Stimulated activated CD8-positive, alpha-beta memory T cell treated with anti-CD3 and anti-CD28 coated beads, Interleukin-15, amount 100 ng/mL, for 4 hours (primary cell): ENCODE results near the gene ADCY3.

ENCODE experiments used
- DNase-seq, 2 donors: peaks; one replicate each; pipeline ENCODE4 v3.0.0-alpha.2; 2020; ENCODE audit warnings: low read depth in 2 of 2

ADCY3 gene

DNA sequence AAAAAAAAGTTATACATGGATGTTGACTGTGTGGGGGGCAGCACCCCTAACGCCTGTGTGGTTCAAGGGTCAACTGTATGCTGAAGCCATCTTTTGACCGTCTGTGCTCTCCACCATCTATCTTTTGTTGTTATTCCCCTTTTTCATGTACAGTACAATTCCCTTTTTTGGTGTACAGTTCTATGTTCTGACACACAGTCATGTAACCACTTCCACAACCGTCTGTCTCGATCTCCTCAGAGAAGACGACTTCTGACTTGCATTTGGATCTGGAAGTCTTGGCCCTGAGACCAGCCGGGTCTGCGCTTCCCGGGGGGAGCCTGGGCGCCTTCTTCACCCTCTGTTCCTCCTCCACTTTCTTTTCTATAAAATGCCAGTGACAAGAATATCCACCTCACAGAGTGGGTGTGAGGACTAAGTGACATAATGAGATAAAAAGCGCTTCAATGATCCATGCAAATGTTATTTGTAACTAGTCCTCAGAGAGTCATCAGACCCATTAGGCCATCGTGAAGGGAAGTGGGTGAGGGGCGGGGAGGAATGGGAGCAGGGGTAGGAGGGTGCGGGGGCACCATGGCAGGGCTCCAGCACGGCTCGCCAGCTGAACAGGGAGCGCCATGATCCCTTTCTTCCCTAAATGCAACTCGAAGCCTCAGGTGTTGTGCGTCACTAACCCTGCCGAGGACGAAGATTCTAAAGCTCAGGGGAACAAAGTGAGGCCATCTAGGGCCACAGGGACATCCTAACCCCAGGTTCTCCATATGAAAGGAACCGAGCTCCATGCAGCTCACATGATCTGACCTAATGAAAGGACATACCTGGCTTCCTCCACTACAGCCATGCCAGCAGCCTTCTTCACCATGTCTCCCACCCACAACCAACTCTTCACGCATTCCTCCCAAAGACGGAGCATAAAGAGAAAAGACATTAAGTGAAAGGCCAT, 16.6 kb downstream of the ADCY3 start:
- no peak for DNase-seq

DNA sequence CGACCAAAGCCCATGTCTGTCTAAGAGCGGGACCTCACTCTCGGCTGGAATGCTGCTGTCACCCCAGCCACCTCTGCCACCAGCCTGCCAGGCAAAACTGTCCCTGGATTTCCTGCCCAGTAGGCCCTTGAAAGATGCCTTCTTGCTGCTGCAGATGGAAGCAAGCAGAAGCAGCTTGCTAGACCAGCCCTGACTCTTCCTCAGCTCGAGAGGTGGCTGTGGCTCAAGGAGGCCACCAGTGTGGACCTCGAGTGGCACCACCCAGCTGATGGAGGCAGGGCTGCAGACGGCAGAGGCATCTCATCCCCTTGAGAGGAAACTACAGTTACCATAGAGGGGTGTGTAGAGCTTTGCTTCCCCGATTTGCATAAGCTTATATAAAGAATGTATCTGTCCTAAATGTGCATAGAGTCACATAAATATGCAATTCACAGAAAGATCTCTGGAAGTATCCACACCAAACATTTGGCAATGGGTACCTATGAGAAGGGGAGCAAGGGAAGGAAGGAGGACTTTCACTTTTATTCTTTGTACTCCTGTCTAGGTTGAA, 20.6 kb downstream of the ADCY3 start:
- no peak for DNase-seq

DNA sequence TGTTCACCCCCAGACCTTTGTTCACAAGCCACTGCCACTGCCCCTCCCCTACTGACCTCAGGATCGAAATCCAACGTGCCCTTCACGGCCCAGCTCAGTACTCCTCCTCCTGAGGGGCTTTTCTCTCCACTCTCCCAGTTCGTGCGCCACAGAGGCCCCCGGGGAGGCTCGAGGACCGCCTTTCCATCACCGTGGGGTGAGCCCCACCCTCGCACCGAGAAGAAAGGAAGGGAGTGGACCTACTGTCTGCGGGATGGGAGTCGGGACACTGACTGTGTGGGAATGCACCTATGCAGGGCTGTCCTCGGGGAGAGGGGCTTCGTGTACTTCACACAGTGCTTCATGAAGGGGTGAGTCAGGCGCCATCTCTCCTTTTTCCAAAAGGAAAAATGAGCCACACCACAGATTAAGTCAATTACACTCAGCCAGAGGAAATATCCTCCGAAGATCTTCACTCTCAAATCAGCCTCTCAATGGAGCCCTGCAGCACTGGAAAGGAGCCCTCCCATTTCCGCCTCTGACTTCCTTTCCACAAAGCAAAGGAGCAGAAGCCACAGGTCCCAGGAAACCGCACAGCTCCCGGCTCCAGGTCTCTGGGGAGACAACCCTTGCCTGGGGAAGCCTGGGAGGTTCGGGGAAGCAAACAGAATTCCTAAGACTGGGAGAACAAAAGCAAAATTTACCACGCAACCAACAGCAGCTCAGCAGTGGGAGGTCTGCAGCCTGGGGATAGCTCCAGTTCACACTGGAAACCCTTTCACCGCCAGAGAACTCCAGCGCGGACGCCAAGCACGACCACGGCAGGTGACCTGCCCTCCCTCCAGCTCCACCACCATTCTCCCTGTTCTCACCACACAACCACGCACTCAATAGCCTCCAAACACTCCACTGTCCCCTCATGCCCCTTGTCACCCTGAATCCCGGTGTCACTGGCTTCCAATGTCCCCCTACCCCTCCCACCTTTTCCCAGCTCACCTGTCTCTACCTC, 21.6 kb downstream of the ADCY3 start:
- DNase-seq: no peak

DNA sequence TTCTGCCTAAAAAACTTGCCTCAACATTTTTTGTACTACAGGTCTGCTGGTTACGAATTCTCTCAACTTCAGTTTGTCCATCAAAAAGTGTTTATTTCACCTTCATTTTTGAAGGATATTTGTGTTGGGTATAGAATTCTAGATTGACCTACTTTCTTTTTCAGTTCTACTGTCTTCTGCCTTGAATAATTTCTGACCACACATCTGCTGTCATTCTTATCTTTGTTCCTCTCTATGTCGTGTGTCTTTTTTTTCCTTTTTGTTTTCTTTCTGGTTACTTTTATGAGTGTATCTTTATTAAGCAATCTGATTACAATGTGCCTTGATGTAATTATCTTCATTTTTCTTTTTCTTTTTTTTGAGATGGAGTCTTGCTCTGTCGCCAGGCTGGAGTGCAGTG, 25.3 kb downstream of the ADCY3 start:
- no peak for DNase-seq

DNA sequence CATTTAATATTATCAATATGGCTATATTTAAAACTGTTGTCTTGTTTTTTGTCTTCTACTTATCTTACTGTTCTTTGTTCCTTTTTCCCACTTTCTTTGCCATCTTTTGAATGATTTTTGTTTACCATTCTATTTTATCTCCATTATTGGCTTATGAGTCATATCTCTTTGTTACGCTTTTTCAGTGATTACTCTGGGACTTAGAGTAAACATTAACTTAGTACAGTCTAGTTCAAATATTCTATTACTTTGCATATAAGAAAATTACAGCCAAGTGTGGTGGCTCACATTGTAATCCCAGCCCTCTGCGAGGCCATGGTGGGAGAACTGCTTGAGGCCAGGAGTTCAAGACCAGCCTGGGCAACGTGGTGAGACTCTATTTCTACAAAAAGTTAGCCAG, 26.1 kb downstream of the ADCY3 start:
- no peak for DNase-seq

DNA sequence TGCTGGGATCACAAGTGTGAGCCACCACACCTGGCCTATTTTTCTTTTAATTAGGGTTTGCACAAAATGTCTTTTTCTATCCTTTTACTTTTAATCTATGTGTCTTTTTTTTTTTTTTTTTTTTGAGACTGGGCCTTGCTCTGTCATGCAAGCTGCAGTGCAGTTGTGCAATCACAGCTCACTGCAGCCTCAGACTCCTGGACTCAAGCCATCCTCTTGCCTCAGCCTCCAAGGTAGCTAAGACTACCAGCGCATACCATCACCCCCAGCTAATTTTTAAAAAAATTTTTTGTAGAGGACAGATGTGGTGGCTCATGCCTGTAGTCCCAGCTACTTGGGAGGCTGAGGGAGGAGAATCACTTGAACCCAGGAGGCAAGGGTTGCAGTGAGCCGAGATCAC, 27.1 kb downstream of the ADCY3 start:
- DNase-seq: no peak

DNA sequence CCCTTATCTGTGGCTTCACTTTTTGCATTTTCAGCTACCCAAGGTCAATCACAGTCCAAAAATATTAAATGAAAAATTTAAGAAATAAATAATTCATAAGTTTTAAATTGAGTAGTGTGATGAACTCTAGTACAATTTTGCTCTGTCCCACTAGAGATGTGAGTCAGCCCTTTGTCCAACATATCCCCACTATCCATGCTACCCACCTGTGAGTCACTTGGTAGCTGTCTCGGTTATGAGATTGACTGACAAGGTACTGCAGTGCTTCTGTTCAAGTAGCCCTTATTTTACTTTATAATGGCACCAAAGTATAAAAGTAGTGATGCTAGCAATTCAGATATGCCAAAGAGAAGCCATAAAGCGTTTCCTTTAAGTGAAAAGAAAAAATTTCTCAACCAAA, 28.8 kb downstream of the ADCY3 start:
- no peak for DNase-seq

DNA sequence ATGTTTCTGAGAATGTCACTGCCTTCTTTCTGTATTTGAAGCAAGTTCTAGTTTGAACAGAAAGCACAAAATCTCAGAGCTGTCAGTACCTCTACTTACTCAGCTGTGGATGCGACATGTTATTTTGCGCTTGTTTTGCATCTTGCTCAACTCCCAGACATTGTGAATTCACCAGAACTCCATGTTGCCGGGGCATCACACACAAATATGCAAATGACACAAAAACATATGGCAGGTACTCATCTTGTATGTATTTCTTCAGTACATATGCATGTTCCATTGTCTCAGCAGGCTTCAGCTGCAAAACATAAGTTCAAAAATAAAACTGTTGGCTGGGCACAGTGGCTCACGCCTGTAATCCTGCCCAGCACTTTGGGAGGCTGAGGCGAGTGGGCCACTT, 30.8 kb downstream of the ADCY3 start:
- DNase-seq: no peak

DNA sequence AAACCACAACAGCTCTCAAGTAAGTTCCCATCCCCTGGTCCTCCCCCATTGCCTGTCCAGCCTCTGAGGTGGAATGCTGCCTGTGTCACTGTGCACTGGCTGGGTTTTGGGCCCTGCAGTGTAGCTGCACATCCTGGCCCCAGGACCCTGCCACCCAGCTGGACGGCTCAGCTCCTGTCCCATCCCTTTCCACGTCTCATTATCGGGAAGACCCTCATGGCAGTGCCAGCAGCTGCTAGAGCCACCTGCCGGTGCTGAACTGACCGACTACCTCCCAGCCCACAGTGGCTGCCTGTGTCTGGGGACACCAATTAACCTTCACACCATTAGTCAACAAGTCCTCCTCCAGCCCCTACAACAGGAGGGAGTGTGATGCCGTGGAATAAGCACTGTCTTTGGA, 31.9 kb downstream of the ADCY3 start:
- no peak for DNase-seq

DNA sequence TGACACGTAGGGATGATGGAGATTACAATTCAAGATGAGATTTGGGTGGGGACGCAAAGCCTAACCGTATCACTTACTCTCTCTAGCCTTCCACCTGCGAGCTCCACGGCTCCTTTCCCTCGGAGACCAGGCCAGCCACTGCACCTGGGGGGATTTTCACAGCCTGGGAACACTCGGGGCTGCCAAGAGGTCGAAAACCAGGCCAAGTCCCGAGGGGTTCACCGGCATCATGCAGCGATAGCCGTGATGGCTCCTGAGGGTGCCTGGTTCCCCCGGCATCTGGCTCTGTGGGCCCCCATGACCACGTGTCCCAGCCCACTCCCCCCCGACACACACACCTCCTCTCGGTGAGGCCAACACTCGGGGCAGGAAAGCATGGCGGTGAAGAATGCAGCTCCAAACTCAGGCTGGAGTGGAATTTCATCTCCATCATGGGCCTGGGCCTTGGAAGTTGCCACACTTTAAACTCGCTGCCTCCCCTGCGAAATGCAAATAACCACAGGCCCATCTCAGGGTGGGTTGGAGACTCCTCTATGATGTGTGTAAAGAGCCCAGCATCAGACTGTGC, 32.6 kb downstream of the ADCY3 start:
- DNase-seq: no peak

DNA sequence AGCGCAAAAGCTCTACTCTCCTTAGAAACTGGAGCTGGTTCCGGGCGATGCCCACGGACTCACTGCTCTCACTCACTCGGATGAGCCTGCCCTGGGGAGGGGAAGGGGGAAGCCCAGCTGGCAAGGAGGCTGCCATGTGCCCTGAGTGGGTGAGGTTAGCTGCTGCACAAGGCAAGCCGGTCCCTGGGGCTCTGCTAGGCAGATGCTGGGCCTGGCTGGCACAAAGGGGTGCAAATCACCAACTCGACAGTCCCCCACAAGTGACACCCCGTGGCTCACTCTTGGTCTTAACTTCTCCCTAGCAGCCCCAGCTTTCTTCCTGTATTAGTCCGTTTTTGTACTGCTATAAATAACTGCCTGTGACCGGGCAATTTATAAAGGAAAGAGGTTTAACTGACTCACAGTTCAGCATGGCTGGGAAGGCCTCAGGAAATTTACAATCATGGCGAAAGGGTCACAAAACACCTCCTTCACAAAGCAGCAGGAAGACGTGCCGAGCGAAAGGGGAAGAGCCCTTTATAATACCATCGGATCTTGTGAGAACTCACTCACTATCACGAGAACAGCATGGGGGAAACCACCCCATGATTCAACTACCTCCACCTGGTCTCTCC, 33.2 kb downstream of the ADCY3 start:
- DNase-seq: no peak

DNA sequence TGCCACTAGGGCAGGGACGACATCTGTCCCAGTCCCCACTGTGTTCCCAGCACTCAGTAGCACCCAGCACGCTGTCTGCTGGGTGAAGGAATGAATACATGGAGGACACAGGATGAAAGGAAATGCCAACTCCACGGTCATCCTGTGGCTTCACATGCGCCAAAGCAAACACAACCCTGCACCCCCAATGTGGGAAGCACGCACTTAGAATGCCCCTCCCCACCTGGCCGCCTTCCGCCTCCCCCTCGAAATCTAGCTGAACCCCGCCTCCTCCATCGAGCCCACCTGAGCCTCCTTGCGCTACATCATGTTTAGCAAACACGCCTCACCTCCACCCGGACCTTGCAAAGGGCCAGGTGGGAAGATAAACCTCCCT, 33.9 kb downstream of the ADCY3 start:
- DNase-seq: no peak

DNA sequence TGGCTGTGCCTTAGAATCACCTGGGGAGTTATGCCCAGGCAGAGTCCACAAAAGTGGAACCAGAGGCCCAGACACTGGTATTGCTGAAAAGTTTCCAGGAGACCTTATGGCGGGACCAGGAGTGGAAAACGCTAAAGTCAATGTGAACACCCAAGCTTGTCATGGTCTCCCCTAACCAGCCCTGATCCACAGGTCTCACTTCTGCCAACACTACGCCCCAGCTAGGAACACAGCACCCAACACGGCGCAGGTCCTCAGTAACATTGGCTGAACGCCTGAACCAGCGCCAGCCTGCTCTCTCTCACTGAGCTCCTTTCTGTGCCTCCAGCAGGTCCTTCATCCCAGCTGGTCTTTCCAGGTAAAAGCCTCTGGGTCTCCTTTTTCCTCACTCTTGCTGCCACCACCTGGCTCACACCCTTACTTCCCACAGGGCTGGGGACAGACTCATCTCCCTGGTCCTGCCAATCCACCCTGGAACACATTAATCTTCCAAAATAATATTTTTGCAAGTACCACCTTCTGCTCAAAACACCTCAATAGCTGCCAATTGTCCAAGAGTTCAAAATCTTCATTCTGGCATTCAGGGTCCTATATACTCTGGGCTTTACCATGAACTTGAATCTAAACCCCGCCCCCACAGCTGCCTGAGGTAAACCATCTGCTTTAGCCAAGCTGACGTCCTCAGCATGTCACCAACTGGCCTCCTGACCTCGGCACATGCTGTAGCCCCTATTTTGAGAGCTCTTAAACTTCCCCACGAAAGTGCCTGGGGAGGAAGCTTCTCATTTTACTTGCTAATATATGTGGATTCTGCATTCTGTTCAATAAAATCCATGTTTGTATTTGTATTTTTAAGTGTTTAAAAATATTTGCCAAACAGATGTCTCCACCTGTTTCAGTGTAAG, 34.6 kb downstream of the ADCY3 start:
- DNase-seq: no peak

DNA sequence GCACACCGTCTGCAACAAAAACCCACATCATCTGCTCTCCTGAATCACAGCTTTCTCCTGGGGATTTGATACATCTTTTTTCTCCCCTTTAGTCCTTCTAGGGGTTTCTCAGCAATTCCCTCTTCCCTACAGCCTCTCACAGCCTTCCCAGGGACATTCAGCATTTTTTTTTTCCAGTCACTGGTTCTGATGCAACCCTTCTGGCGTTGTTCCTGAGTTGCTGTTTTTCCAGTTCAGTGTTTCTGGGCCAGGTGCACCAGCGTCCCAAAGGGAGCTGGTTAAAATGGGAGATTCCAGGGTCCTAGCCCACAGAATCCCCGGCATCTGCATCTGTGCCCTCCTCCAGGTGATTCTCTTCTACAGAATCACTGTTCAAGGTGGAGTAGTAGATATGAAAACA, 36.1 kb downstream of the ADCY3 start:
- no peak for DNase-seq

DNA sequence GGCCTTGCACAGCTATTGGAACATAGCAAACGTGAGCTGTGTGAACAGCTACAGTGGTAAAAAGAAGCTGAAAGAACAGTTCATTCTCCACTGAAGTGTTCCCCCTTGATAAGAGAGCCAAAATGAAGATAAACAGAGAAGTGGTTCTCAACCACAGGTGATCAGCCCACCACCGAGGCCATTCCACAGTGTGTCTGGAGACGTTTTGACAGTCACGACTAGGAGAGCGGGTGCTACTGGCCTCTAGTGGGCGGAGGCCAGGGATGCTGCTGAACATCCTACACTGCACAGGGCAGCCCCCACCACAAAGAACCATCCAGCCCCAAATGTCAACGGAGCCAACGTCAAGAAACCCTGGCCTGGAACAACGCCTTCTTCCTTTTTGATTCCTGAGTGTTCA, 38.4 kb downstream of the ADCY3 start:
- DNase-seq: no peak

DNA sequence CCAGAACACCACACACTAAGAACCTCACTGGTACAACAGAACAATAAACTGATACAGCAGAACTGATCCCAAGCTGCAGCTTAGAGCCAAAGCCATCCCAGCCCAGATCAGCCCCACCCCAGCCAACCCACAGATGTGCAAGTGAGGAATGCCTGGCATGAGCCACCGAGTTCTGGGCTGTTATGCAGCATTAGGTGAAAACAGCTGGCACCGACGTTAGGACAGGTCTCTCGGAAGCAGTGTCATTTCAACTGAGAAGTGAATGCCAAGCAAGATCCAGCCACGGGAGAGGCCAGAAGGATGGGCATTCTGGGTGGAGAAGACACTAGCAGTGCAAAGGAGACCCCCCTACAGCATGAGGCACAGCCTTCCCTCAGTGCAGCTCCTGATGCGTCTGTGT, 38.9 kb downstream of the ADCY3 start:
- DNase-seq: no peak

DNA sequence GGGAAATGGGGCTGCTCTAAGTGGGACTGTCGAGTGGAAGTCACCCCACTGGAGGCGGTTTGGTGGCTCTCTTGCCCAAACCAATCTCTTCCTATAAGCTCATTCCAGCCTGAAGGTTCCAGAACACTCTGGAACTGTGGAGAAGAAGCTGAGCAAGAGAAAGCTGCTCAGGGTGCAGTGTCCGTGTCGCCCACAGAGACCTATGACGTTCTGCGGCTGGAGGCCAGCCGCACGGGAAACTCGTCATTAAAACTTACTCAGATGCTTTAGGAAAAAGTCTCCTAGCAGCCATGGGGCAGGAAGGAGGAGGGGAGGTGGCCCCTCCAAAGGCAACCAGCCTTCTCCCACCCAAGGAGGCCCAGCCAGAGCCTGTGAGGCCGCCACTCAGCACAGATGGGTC, 41.7 kb downstream of the ADCY3 start:
- no peak for DNase-seq

DNA sequence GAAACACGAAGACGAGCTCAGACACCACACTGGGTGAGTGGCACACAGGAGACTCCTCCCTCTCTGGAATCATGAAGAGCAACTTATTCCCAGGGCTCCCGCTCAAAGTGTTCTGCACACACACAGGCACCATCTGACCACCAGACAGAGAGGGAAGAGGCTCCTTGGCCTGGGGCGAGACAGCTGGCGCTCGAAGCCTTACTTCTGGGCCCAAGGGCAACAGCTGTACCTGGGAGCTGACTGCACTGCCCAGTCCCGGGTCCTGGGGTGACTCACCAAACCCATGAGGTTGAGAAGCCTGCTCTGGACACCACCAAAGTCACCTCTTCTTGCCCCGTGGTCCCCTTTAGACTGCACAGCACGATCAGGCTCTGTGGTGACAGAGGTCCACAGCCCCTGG, 42.4 kb downstream of the ADCY3 start:
- DNase-seq: no peak

DNA sequence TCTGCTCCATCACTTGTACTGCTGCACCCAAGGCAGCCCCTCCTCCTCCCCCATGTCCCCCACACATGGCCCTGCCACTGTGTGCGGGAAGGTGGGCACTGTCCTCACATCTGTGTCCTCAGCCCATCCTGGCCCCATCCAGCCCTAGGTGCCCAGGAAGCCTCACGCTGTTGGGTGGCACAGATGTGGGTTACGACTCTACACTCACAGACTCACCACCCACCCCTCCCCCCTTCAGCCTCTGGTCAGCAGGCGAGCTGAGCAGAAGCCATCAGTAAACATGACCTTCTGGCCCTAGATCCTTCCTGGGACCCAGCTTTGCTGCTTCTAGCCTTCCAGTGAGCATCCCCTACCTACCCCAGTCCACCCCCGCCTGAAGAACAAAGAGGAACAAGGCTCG, 43.0 kb downstream of the ADCY3 start:
- DNase-seq: no peak

DNA sequence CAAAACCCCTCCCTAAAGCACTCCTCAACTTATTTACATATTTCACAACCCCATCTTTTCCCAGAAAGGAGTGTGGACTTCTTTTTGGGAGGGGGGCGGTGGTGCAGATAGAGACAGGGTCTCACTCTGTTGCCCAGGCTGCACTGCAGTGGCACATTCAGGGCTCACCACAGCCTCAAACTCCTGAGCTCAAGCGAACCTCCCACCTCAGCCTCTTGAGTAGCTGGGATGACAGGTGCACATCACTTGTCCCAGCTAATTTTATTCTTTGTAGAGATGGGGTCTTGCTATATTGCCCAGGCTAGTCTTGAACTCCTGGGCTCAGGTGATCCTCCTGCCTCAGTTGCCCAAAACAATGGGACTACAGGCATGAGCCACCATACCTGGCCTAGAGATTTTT, 44.1 kb downstream of the ADCY3 start:
- no peak for DNase-seq

DNA sequence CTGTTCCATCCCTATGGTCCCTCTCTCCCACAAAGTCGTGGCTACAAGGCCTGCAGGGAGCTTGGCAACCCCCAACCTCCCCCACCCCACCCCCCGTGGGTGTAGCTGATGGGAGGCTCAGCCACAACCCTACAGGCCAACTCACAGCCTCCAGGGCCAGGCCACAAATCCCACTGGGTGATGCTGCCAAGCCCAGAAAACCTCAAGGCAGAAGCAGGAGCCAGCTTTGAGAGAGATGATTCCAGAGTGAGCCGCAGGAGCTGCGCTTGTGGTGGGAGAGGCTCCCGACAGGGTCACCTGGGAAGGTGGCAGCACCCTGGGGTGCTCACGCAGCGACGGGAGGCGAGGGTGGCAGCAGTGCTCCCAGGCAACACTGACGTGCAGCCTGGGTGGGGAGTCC, 44.8 kb downstream of the ADCY3 start:
- DNase-seq: no peak
